ENCODE measurements around the gene ZNF275. TPM values are rescaled to one million over a fixed set of nuclear protein-coding genes. Genes with fewer than 3 reads are reported as not detected.

ZNF275 gene
- total and polyA plus RNA-seq, 4 donors: 2.7 to 11.5 (median 6.7) TPM

- Histone ChIP-seq H3K9ac (ENCODE audit: insufficient read depth in 1 of 2, low read length in 2 of 2) (no peak overlapping the region), H3K4me3 (no peak overlapping the region), H3K9me3 (ENCODE audit: control insufficient read depth in 4 of 4, insufficient read depth in 3 of 4, low read length in 3 of 4) (peaks cover 0 to 2% (median under 1%) of the 10 kb centered on the region in 4 donors), H3K27ac (ENCODE audit: low read depth in 1 of 2, low read length in 1 of 2) (no peak overlapping the region), H3K4me1 (ENCODE audit: control insufficient read depth in 5 of 5, insufficient read depth in 5 of 5, low read length in 5 of 5) (no peaks in the 10 kb centered on the region), H3K27me3 (ENCODE audit: control insufficient read depth in 3 of 3, insufficient read depth in 3 of 3, low read length in 2 of 3) (peaks cover 0 to 4% (median 0%) of the 10 kb centered on the region in 3 donors), H3K36me3 (ENCODE audit: control insufficient read depth in 4 of 4, insufficient read depth in 4 of 4, low read length in 4 of 4) (no peaks in the 10 kb centered on the region)
- ATAC-seq (ENCODE audit: insufficient read depth, low FRiP score) (no peak), DNase-seq (peak in 1 of 3 donors; percentile 16)
- 49 to 67% methylated on average over 3 of the region's 3 CpGs for WGBS, 2 donors
- no peak for TF ChIP-seq CTCF (IDR thresholded peaks at IDR 0.05; ENCODE audit: control extremely low read depth, extremely low read depth)
These were observed 37.3 kb downstream of the ZNF275 start for GRCh38 chrX:153371256-153371655.

- TF ChIP-seq CTCF (IDR thresholded peaks at IDR 0.05; ENCODE audit: control extremely low read depth, extremely low read depth): no peak
These were observed 39.0 kb downstream of the ZNF275 start for GRCh38 chrX:153372949-153373348.

GRCh38 chrX:153374426-153374825 is 40.5 kb downstream of the ZNF275 start:
- Histone ChIP-seq H3K4me3 (no peak overlapping the region), H3K27ac (ENCODE audit: low read depth in 1 of 2, low read length in 1 of 2) (no peak overlapping the region), H3K9me3 (ENCODE audit: control insufficient read depth in 4 of 4, insufficient read depth in 3 of 4, low read length in 3 of 4) (peaks cover 0 to 14% (median 4%) of the 10 kb centered on the region in 4 donors), H3K36me3 (ENCODE audit: control insufficient read depth in 4 of 4, insufficient read depth in 4 of 4, low read length in 4 of 4) (no peaks in the 10 kb centered on the region), H3K4me1 (ENCODE audit: control insufficient read depth in 5 of 5, insufficient read depth in 5 of 5, low read length in 5 of 5) (peaks cover 0 to under 1% (median 0%) of the 10 kb centered on the region in 5 donors), H3K9ac (ENCODE audit: insufficient read depth in 1 of 2, low read length in 2 of 2) (no peak overlapping the region), H3K27me3 (ENCODE audit: control insufficient read depth in 3 of 3, insufficient read depth in 3 of 3, low read length in 2 of 3) (peaks cover 0 to 4% (median 0%) of the 10 kb centered on the region in 3 donors)
- WGBS, 2 donors: 55 to 72% methylated on average over 7 of the region's 7 CpGs
- DNase-seq: no peak
- TF ChIP-seq CTCF (IDR thresholded peaks at IDR 0.05; ENCODE audit: control extremely low read depth, extremely low read depth): no peak
- no peak for ATAC-seq (ENCODE audit: insufficient read depth, low FRiP score)

More at GRCh38 chrX:153372949-153373348, 39.0 kb downstream of the ZNF275 start:
- DNase-seq (no peak), ATAC-seq (ENCODE audit: insufficient read depth, low FRiP score) (no peak)
- no peaks in the 10 kb centered on the region for H3K36me3 ChIP-seq (ENCODE audit: control insufficient read depth in 4 of 4, insufficient read depth in 4 of 4, low read length in 4 of 4)
- no peak overlapping the region for H3K27ac ChIP-seq (ENCODE audit: low read depth in 1 of 2, low read length in 1 of 2)
- H3K4me1 ChIP-seq (ENCODE audit: control insufficient read depth in 5 of 5, insufficient read depth in 5 of 5, low read length in 5 of 5): no peaks in the 10 kb centered on the region
- peaks cover 0 to 8% (median 1%) of the 10 kb centered on the region in 4 donors for H3K9me3 ChIP-seq (ENCODE audit: control insufficient read depth in 4 of 4, insufficient read depth in 3 of 4, low read length in 3 of 4)
- peaks cover 0 to 4% (median 0%) of the 10 kb centered on the region in 3 donors for H3K27me3 ChIP-seq (ENCODE audit: control insufficient read depth in 3 of 3, insufficient read depth in 3 of 3, low read length in 2 of 3)
- H3K4me3 ChIP-seq: no peak overlapping the region
- no peak overlapping the region for H3K9ac ChIP-seq (ENCODE audit: insufficient read depth in 1 of 2, low read length in 2 of 2)

- H3K27ac ChIP-seq (ENCODE audit: low read depth in 1 of 2, low read length in 1 of 2): no peak overlapping the region
- H3K36me3 ChIP-seq (ENCODE audit: control insufficient read depth in 4 of 4, insufficient read depth in 4 of 4, low read length in 4 of 4): no peaks in the 10 kb centered on the region
- H3K9me3 ChIP-seq (ENCODE audit: control insufficient read depth in 4 of 4, insufficient read depth in 3 of 4, low read length in 3 of 4): peaks cover 0 to 14% (median 4%) of the 10 kb centered on the region in 4 donors
- 83 to 96% methylated on average over 5 of the region's 5 CpGs for WGBS, 2 donors
- no peak overlapping the region for H3K4me3 ChIP-seq
- no peak for TF ChIP-seq CTCF (IDR thresholded peaks at IDR 0.05; ENCODE audit: control extremely low read depth, extremely low read depth)
- ATAC-seq (ENCODE audit: insufficient read depth, low FRiP score) (no peak), DNase-seq (no peak)
- no peaks in the 10 kb centered on the region for H3K27me3 ChIP-seq (ENCODE audit: control insufficient read depth in 3 of 3, insufficient read depth in 3 of 3, low read length in 2 of 3)
- no peak overlapping the region for H3K9ac ChIP-seq (ENCODE audit: insufficient read depth in 1 of 2, low read length in 2 of 2)
- peaks cover 0 to 7% (median 0%) of the 10 kb centered on the region in 5 donors for H3K4me1 ChIP-seq (ENCODE audit: control insufficient read depth in 5 of 5, insufficient read depth in 5 of 5, low read length in 5 of 5)
These were observed 41.6 kb downstream of the ZNF275 start for GRCh38 chrX:153375571-153375970.

Measured in lung (tissue), 12 donors.